Ishikawa (cell line): ENCODE results near the gene LTB4R2.

Experiments used
- CEBPB ChIP-seq: IDR thresholded peaks from 2 replicates; pipeline ENCODE4 v1.6.1; 2012
- CREB1 ChIP-seq: IDR thresholded peaks from 2 replicates; pipeline ENCODE4 v1.6.1; 2012; ENCODE audit warnings: low read depth
- EGR1 ChIP-seq: IDR thresholded peaks from 2 replicates; pipeline ENCODE4 v1.6.1; 2012
- EP300 ChIP-seq: IDR thresholded peaks from 2 replicates; pipeline ENCODE4 v1.6.1; 2012; ENCODE audit warnings: borderline replicate concordance
- FOXM1 ChIP-seq: IDR thresholded peaks from 2 replicates; pipeline ENCODE4 v1.6.1; 2012; ENCODE audit warnings: low read depth, borderline replicate concordance
- MAX ChIP-seq: IDR thresholded peaks from 2 replicates; pipeline ENCODE4 v1.6.1; 2012
- NFIC ChIP-seq: IDR thresholded peaks from 2 replicates; pipeline ENCODE4 v1.6.1; 2012
- RAD21 ChIP-seq: IDR thresholded peaks from 2 replicates; pipeline ENCODE4 v1.6.1; 2012; ENCODE audit warnings: low read depth
- REST ChIP-seq: IDR thresholded peaks from 2 replicates; pipeline ENCODE4 v1.6.1; 2012; ENCODE audit warnings: low read depth, mild to moderate bottlenecking
- TAF1 ChIP-seq: IDR thresholded peaks from 2 replicates; pipeline ENCODE4 v1.6.1; 2012; ENCODE audit warnings: low read depth, mild to moderate bottlenecking
- TCF12 ChIP-seq: IDR thresholded peaks from 2 replicates; pipeline ENCODE4 v1.6.1; 2012; ENCODE audit warnings: low read depth
- TEAD4 ChIP-seq: IDR thresholded peaks from 2 replicates; pipeline ENCODE4 v1.6.1; 2012
- USF1 ChIP-seq: IDR thresholded peaks from 2 replicates; pipeline ENCODE4 v1.6.1; 2012
- YY1 ChIP-seq: IDR thresholded peaks from 2 replicates; pipeline ENCODE4 v1.6.1; 2012; ENCODE audit warnings: low read depth
- ZBTB7A ChIP-seq: IDR thresholded peaks from 2 replicates; pipeline ENCODE4 v1.6.1; 2012; ENCODE audit warnings: low read depth

Gene LTB4R2

GRCh38 chr14:24314377-24315193 is 4.6 kb downstream of the LTB4R2 start:
- TF ChIP-seq FOXM1 (no peak), CREB1 (no peak), EGR1 (no peak), YY1 (no peak), MAX (no peak), TAF1 (no peak), NFIC (no peak), USF1 (no peak), TCF12 (no peak), RAD21 (no peak), EP300 (no peak), TEAD4 (no peak), ZBTB7A (no peak), REST (no peak), CEBPB (no peak)

GRCh38 chr14:24315243-24315806 is 5.4 kb downstream of the LTB4R2 start:
- no peak for TF ChIP-seq FOXM1
- TF ChIP-seq ZBTB7A = no peak
- TF ChIP-seq NFIC = no peak
- no peak for TF ChIP-seq REST
- no peak for TF ChIP-seq TEAD4
- TF ChIP-seq YY1 = no peak
- TF ChIP-seq MAX = no peak
- TF ChIP-seq CEBPB = no peak
- no peak for TF ChIP-seq EP300
- no peak for TF ChIP-seq CREB1
- TF ChIP-seq USF1 = no peak
- no peak for TF ChIP-seq EGR1
- TF ChIP-seq TCF12 = no peak
- no peak for TF ChIP-seq TAF1
- TF ChIP-seq RAD21 = no peak

GRCh38 chr14:24315807-24316596 is 6.1 kb downstream of the LTB4R2 start:
- no peak for TF ChIP-seq CEBPB

- TF ChIP-seq EP300 = no peak
- no peak for TF ChIP-seq TAF1
- no peak for TF ChIP-seq USF1
- no peak for TF ChIP-seq YY1
- TF ChIP-seq REST = no peak
- TF ChIP-seq EGR1 = no peak
- TF ChIP-seq CREB1 = no peak
- TF ChIP-seq FOXM1 = no peak
- TF ChIP-seq CEBPB = no peak
- TF ChIP-seq TEAD4 = no peak
- no peak for TF ChIP-seq RAD21
- no peak for TF ChIP-seq TCF12
- no peak for TF ChIP-seq ZBTB7A
- no peak for TF ChIP-seq MAX
- TF ChIP-seq NFIC = no peak
These were observed 6.6 kb downstream of the LTB4R2 start for GRCh38 chr14:24316597-24316950.
